Forelimb muscle (tissue), 1 donor: Measurements from ENCODE around the gene GALNT1. TPM values are rescaled to one million over a fixed set of nuclear protein-coding genes. Genes with fewer than 3 reads are reported as not detected.

ENCODE experiments used
- DNase-seq: peaks from one replicate; pipeline ENCODE4 v3.0.0-alpha.2; 2013; ENCODE audit warnings: low read depth
- polyA plus RNA-seq: library from polyadenylated mRNA; unstranded; fragments of 120-200 nt; gene quantifications from one replicate; pipeline ENCODE4 v1.2.1, GENCODE V29; 2013; ENCODE audit not compliant: insufficient read length

Gene GALNT1
- polyA plus RNA-seq, 1 donor = 86.0 TPM

GRCh38 chr18:35721431-35722081 is 140.0 kb downstream of the GALNT1 start:
- DNase-seq = no peak

- no peak for DNase-seq
Observed at GRCh38 chr18:35728676-35729075, 147.1 kb downstream of the GALNT1 start.

GRCh38 chr18:35729991-35730668 is 148.6 kb downstream of the GALNT1 start:
- DNase-seq = no peak

- no peak for DNase-seq
Observed at GRCh38 chr18:35730691-35731370, 149.3 kb downstream of the GALNT1 start.

- no peak for DNase-seq
Observed at GRCh38 chr18:35731701-35732100, 150.2 kb downstream of the GALNT1 start.

- peak; percentile 17 for DNase-seq
Observed at GRCh38 chr18:35732162-35732561, 150.6 kb downstream of the GALNT1 start.

- no peak for DNase-seq
Observed at GRCh38 chr18:35732636-35733035, 151.1 kb downstream of the GALNT1 start.

- DNase-seq = no peak
Observed at GRCh38 chr18:35733408-35733807, 151.9 kb downstream of the GALNT1 start.

GRCh38 chr18:35736696-35737095 is 155.2 kb downstream of the GALNT1 start:
- DNase-seq = no peak

- no peak for DNase-seq
Observed at GRCh38 chr18:35739778-35740177, 158.2 kb downstream of the GALNT1 start.

GRCh38 chr18:35740656-35741055 is 159.1 kb downstream of the GALNT1 start:
- no peak for DNase-seq

GRCh38 chr18:35743916-35744315 is 162.4 kb downstream of the GALNT1 start:
- DNase-seq = no peak

GRCh38 chr18:35745814-35746213 is 164.3 kb downstream of the GALNT1 start:
- no peak for DNase-seq

GRCh38 chr18:35746826-35747339 is 165.3 kb downstream of the GALNT1 start:
- no peak for DNase-seq

GRCh38 chr18:35747894-35748472 is 166.4 kb downstream of the GALNT1 start:
- no peak for DNase-seq

- DNase-seq = no peak
Observed at GRCh38 chr18:35749701-35750100, 168.2 kb downstream of the GALNT1 start.

- no peak for DNase-seq
Observed at GRCh38 chr18:35750929-35751328, 169.4 kb downstream of the GALNT1 start.

- DNase-seq = no peak
Observed at GRCh38 chr18:35753306-35753910, 171.9 kb downstream of the GALNT1 start.

GRCh38 chr18:35754464-35754863 is 172.9 kb downstream of the GALNT1 start:
- no peak for DNase-seq

GRCh38 chr18:35755369-35755768 is 173.8 kb downstream of the GALNT1 start:
- no peak for DNase-seq

GRCh38 chr18:35756506-35757117 is 175.1 kb downstream of the GALNT1 start:
- DNase-seq = no peak
